8988T (cell line): ENCODE data around the gene RSU1.

Experiments used
- DNase-seq: peaks from one replicate; pipeline ENCODE4 v3.0.0; 2011

The RSU1 gene

GRCh38 chr10:16586358-16587138 is 230.7 kb downstream of the RSU1 start:
- no peak for DNase-seq

DNA sequence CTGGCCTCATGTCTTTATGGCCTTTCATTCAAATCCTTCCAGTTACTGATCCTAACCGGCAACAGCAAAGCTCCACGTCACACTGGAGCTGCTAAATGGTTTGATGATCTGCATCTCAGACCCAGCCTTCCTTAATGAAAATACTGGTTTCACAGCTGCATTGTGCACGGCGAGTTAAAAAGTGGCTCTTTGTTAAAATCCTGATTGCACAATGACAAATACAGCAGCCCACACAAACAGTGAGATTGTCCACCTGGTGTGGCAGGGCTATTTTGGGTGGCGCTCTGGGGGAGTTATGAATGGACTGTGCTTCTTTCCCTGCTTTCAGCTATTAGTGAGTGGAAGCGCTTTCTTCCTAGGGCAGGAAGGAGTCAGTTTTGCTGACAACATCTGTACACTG is 232.1 kb downstream of the RSU1 start:
- DNase-seq = no peak

DNA sequence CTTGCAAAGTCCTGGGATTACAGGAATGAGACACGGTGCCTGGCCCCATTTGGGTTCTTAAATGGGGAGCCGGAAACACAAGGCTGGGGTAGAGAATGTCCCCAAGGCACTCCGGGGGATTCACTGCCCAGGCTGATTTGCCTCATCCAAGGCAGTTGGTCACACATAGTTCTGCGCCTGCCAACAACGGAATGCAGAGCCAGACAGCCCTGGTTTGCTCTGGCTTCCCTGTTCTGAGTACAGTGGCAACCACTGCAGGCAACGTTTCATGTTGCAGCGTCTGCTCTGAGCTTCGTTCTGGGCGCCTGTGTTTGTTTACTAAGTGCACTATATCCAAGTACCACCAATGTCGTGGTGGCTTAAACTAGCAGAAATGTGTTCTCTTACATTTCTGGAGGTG is 233.8 kb downstream of the RSU1 start:
- DNase-seq = no peak

GRCh38 chr10:16581202-16581601 is 236.0 kb downstream of the RSU1 start:
- no peak for DNase-seq

DNA sequence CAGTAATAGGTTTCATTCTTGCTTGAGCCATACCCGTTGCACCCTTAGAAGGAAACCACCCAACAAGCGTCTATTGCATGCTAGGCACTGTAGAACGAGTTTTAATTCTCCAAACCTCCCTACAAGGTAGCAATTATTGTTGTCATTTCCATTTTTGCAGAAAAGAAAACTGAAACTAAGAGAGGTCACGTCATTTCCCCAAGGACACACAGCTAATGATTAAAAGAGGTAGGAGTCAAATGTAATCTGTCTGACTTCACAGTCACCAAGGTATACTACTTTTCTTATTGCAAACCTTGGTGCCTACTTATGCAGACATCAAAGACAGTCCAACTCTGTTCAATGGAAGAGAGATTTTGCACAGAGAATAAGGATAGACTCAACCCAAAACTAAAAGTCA is 246.5 kb downstream of the RSU1 start:
- no peak for DNase-seq

DNA sequence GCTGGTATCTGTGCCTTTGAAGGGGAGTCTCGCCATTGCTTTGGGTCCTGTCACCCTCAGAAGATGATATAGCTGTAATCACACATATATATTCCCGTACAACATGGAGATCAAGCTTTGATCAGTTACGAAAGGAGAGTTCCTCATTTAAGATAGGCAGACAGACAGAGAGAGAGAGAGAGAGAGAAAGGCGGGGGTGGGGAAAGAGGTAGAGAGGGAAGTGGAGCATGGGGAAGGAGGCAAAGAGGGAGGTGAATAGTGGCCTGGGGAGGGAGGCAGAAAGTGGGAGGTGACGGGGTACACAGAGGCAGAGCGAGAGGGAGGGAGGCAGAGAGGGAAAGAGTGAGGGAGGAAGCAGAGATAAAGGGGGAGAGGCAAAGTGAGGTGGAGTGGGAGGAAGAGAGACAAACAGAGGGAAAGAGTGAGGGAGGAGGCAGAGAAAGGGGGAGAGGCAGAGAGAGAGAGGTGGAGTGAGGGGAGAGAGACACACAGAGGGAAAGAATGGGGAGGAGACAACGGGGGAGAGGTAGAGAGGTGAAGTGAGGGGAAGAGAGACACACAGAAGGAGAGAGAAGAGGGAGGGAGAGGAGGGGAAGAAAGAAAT is 250.9 kb downstream of the RSU1 start:
- no peak for DNase-seq

DNA sequence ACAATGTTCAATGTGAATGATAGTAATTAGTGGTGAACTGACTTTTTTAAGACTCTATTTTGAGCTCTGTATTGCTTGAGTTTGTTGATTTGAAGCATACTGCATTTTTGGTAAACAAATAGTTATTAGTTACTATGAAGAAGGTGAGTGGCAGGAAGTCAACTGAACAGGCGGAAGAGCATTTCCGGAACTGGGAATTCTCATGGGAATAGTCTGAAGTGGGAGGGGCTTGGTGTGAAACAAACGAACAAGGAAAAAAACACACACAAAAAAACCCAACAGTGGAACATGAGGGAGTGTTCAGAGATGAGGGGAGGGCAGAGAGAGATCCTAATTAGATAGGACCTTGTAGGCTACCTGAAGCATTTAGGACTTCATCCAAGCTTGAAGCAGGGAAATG is 251.6 kb downstream of the RSU1 start:
- no peak for DNase-seq

- no peak for DNase-seq
Measured at GRCh38 chr10:16562891-16563290, 254.3 kb downstream of the RSU1 start.

DNA sequence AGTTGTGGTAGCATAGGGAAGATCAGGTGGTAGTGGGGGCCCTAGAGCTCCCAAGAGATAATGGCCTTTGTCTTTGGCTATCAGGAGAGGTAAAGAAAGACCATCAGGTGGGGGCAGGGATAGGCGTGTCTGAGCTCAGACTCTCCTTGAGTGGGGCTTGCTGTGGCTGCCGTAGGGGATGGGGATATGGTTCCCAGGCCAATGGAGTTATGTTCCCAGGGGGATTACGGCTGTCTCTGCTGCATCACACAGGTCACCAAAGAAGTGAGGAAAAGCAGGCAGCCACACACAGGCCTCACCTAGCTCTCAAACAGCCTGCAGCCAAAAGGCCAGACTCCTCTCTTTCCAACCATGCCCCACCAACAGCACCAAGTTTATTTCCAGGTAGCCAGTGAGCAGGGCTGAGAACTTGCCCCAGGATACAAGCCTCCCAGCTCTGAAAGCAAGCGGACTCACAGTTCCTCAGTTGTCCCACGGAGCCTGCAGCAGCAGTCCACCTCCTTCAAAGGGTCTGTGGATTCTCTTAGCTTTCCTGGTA is 257.9 kb downstream of the RSU1 start:
- DNase-seq = no peak

DNA sequence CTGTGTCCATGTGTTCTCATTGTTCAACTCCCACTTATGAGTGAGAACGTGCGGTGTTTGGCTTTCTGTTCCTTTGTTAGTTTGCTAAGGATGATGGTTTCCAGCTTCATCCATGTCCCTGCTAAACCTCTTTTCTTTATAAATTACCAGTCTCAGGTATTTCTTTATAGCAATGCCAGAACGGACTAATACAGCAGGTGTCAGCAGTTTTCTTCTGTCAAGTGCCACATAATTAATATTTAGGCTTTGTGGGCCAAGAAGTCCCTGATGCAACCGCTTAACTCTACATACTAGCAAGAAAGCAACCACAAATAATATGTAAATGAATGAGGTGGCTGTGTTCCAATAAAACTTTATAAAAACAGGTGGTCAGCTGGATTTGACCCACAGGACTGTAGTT is 269.3 kb downstream of the RSU1 start:
- DNase-seq = no peak

DNA sequence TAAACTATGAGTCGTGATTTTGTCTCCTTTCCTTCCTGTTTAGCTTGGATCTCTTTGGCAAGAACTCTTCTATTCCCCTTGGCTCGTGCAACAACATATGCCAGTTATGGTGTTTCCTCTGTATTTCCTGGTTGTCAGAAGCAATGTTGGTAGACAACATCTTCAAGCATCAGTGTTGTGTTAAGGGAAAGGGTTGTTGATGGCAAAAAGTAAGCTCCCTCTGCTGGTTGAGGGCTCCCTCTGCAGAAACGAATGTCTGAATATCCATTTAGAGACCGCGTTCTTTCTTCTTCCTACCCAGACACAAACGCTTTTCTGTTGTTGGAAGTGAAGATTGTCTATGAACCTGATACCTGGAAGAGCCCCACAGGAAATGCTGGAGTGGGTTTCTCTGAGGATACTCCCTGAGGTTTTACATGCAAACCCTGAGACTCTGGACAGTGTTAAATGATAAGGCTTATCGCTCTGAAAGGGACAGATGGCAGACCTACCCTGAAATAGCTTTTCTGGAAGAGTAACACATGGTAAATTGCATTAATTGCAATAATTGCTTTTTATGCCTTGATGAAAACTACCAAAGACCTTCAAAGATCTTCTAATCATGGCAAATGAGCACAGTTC is 272.0 kb downstream of the RSU1 start:
- peak; percentile 40 for DNase-seq

DNA sequence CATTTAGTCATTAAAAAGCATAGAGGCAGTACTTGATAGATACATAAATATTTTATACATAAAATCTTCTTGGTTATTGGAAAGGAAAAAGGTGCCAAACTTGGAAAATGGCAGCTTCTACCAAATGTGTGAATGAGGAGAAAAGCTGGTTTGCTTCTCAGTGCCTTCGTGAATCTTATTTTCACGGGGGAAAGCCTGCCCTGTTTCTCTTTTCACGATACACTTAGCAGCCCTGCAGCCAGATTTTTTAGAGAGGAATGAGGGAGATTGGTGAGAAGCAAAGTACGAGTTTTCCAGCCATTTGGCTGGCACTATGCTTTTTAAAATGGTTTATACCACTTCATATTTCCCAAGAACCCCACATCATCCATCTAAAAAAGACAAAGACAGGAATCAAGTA is 272.6 kb downstream of the RSU1 start:
- DNase-seq = no peak

GRCh38 chr10:16544099-16544498 is 273.1 kb downstream of the RSU1 start:
- DNase-seq = no peak
